GM18951 (cell line): ENCODE measurements around the gene TRAF2.
"Not testable (repeated sequence)": the region's sequence is repeated elsewhere in the genome, so short reads cannot be mapped to it uniquely, and the experiment has no call there.

ENCODE experiments used
- POLR2A ChIP-seq: IDR thresholded peaks from 4 replicates; pipeline ENCODE4 v1.6.1; 2011; ENCODE audit warnings: mild to moderate bottlenecking; ENCODE audit not compliant: insufficient read length, insufficient read depth; ENCODE audit errors: extremely low read depth
- in situ Hi-C: fragments of 300-500 bp; cut with MboI; formaldehyde crosslinking; loops from one replicate; pipeline ENCODE4 v1.12.0; 2022; ENCODE audit warnings: low sequenced_read_pairs, mixed read lengths, inconsistent platforms; ENCODE audit not compliant: unreplicated experiment

The TRAF2 gene

GRCh38 chr9:136858844-136859757 lies 27.2 kb upstream of the TRAF2 start:
- TF ChIP-seq POLR2A: no peak
- in situ Hi-C loops: no loop called here

DNA sequence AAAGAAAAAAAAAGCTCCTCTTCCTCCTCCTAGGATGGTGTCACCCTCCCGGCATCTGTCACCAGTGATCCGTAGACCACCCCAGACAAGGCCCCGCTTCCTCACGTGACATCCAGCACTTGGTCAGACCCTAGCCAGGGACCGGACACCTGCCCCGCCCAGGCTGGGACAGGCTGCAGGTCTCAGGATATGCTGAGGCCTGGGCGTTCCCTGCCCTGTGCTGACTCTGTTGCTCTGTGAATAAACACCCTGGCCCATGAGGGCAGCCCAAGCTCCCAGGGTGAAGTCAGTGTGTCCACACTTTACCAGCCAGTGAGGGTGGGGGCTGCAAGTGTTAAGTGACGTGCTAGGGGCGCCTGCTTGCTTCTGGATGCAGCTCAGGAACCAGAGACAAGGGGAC lies 25.8 kb upstream of the TRAF2 start:
- in situ Hi-C loops: no loop called here
- TF ChIP-seq POLR2A: no peak

DNA sequence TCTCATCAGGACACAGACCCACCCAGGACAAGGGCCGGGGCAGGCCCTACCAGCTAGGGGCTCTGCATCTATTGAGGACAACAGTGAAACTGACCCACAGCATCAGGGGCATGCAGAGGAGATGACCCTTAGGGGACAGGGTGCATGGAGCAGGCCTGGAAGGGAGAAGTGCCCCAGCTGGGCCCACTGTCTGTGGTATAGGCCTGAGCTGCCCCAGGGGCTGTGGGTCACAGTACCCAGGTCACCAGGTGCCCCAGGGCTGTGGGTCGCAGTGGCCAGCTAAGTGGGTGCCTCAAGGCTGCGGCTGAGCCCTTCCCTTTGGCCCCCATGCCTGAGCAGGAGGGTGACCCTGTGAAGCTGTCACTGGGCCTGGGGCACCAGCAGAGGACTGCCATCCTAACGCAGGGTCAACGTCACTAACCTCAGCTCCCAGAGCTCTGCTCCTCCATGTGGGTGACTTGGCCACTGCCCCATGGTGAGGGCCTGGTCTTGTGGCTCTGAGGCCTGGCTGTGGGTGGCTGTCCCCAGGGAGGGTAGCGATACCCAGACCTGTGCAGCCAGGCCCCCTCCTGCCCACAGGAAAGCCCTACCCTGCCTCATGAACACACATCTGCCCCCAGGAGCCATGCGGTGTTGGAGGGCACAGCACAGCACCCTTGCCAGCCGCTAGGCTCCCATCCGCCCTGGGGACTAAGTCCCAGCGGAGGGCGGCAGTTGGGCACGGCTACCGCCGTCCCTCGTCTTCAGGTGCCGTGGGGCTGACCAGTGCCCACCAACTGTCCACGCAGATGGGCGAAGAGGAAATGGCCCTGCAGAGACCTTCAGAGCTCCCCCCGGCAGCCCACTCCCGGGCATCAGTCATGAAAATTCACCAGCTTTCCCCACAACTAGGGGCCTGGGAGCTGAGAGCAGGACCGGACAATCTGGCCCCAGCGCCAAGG lies 25.1 kb upstream of the TRAF2 start:
- in situ Hi-C loops: no loop called here
- no peak for TF ChIP-seq POLR2A

- in situ Hi-C loops: no loop called here
- no peak for TF ChIP-seq POLR2A
These were observed 24.4 kb upstream of the TRAF2 start for GRCh38 chr9:136861874-136862457.

DNA sequence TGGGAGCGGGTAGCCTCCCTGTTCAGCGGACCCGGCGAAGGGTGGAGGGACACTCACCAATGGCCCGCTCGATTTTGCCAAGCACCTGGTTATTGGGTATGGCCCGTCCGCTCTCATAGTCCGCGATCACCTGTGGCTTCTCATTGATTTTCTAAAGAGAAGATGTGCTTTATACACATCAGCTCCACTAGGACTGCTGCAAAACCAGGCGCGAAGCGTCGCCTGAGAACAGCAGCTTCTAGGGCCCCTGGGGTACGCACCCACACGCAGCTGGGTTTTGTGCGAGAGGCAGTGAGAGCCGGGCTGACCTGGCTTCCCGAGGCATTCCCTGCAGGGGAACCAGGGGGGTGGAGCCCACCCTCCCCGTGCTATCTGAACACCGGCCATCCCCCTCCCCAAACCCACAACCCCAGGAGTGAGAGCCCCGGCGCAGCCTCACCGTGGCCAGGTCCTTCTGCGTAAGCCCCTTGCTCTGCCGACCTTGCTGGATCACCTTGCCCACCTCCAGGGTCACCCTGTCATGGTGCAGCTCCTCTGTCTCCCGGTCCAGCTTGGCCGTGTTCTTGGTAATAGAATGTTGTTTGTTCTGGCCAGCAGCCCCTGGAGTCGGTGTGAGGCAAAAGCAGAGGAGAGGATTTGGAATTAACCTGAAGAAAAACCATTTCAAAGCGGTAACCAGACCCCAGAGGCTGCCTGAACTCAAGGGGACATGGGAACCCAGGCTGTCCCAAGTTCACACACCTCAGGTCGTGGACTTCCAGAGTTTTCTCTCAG lies 23.3 kb upstream of the TRAF2 start:
- in situ Hi-C loops: no loop called here
- no peak for TF ChIP-seq POLR2A

GRCh38 chr9:136863623-136864273 lies 22.6 kb upstream of the TRAF2 start:
- no peak for TF ChIP-seq POLR2A
- in situ Hi-C loops: no loop called here

DNA sequence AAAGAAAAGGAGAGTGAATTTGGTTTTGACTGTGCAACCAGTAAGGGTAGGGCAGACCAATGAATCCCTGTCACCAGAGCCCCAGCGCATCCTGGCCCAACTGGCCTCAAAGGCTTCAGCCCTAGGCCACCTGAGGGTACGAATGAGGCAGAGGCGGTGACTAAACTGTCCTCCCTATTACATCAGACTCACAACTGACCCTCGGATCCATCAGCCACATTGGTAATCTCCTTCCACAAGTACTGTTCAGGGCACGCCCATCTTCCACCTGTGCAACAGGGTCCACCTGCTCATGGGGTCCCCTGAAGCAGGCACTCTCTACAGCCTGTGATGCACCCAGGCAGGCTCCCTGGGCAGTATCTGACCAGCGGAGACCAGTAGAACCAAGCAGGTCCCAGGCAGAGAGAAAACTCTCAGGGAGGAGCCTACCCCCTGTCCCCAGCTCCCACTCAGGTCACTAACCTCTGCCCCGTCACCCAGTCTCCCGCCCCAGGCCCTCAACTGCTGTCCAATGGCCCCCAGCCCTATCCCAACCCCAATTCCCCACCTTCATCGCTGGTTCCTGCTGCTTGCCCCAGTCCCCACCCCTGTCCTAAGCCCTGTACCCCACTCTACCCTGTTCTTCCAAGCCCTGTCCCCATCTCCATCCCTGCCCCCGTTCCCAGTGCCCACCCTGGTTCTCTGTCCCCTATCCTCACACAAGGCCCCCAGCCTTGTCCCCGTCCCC lies 21.1 kb upstream of the TRAF2 start:
- in situ Hi-C loops: no loop called here
- TF ChIP-seq POLR2A: no peak

DNA sequence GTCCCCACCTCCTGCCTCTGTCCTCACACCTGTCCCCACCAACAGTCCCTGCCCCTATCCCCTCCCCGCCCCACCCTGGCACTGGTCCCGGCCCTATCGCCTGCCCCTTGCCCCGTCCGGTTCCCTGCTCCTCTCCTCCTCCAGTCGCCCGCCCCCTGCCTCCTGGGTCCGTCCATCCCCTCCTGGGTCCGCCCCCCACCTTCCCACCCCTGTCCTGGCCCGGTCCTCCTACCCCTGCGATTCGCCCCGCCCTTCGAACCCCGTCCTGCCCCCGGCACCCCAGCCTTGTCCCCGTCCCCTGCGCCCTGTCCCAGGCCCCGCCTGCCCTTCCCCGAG lies 20.6 kb upstream of the TRAF2 start:
- in situ Hi-C loops: no loop called here
- TF ChIP-seq POLR2A: no peak

- in situ Hi-C loops: not testable (repeated sequence)
These were observed 19.4 kb upstream of the TRAF2 start for GRCh38 chr9:136866898-136867421.

GRCh38 chr9:136867480-136867879 lies 18.8 kb upstream of the TRAF2 start:
- no peak for TF ChIP-seq POLR2A
- in situ Hi-C loops: no loop called here

- in situ Hi-C loops: no loop called here
- no peak for TF ChIP-seq POLR2A
These were observed 18.4 kb upstream of the TRAF2 start for GRCh38 chr9:136867917-136868316.
